Transverse colon (tissue), 4 donors: ENCODE data around the gene JCAD. TPM values are rescaled to one million over a fixed set of nuclear protein-coding genes. Genes with fewer than 3 reads are reported as not detected.

Experiments used
- DNase-seq: peaks from one replicate; pipeline ENCODE4 v3.0.0-alpha.2; 2019
- H3K27ac ChIP-seq, 4 donors: fragments of 200-600 bp; sonication (generic); 2 replicates each; pipeline ENCODE4 v1.5.1; 2016 to 2018; ENCODE audit warnings: inconsistent platforms in 4 of 4
- H3K27me3 ChIP-seq: fragments of 200-600 bp; sonication (generic); 2 replicates; pipeline ENCODE4 v1.5.1; 2017; ENCODE audit warnings: inconsistent platforms
- H3K36me3 ChIP-seq, 4 donors: fragments of 200-600 bp; sonication (generic); 2 replicates each; pipeline ENCODE4 v1.5.1; 2017 to 2019; ENCODE audit warnings: inconsistent platforms in 4 of 4
- H3K4me1 ChIP-seq, 4 donors: fragments of 200-600 bp; sonication (generic); 2 replicates each; pipeline ENCODE4 v1.5.1; 2017 to 2020; ENCODE audit warnings: inconsistent platforms in 4 of 4
- H3K4me3 ChIP-seq, 4 donors: fragments of 200-600 bp; sonication (generic); 1 replicate in 1 of 4; 2 replicates in 3 of 4; pipeline versions ENCODE4 v1.5.1 to v1.6.1; 2017 to 2019; ENCODE audit warnings: inconsistent platforms in 4 of 4
- H3K9me3 ChIP-seq, 2 donors: fragments of 200-600 bp; sonication (generic); 2 replicates each; pipeline ENCODE4 v1.5.1; 2017 to 2019; ENCODE audit warnings: inconsistent platforms in 2 of 2
- CTCF ChIP-seq, 5 experiments: fragments of 200-600 bp in 3 of 5; fragments of 450-650 bp in 2 of 5; sonication (generic) in 3 of 5; IDR thresholded peaks; 1 replicate in 2 of 5; 2 replicates in 3 of 5; pipeline ENCODE4 v1.5.1; 2016 to 2017; ENCODE audit warnings: antibody characterized with exemption in 5 of 5, inconsistent platforms in 3 of 5, mild to moderate bottlenecking in 2 of 5, moderate library complexity in 1 of 5
- EP300 ChIP-seq: sonication (generic); formaldehyde crosslinking; IDR thresholded peaks from one replicate; pipeline ENCODE4 v1.6.1; 2017; ENCODE audit warnings: antibody characterized with exemption, low read depth
- POLR2A ChIP-seq: fragments of 450-650 bp; IDR thresholded peaks from one replicate; pipeline ENCODE4 v1.6.1; 2016; ENCODE audit warnings: antibody characterized with exemption, mild to moderate bottlenecking, moderate library complexity
- POLR2AphosphoS5 ChIP-seq, 3 donors: sonication (generic); formaldehyde crosslinking; IDR thresholded peaks; one replicate each; pipeline ENCODE4 v1.6.1; 2016; ENCODE audit warnings: antibody characterized with exemption in 3 of 3
- WGBS, 2 donors: methylation state at CpG; one replicate each; pipeline ENCODE4 v1.1.5; 2018; ENCODE audit warnings: low coverage in 1 of 2; 5-methylcytosine and 5-hydroxymethylcytosine counted together
- in situ Hi-C, 4 donors: fragments of 200-750 bp; cut with MboI; loops; one replicate each; pipeline versions ENCODE4 v1.15.0 to v1.15.1; 2017; ENCODE audit warnings: low sequenced_read_pairs in 3 of 4, low pct_ligation_motif_present in 1 of 4, low pct_unique_long_range_greater_than_20kb in 1 of 4
- intact Hi-C: fragments of 100-400 bp; cut with DNase I; formaldehyde crosslinking; loops from one replicate; pipeline ENCODE4 v1.15.1; 2023; ENCODE audit warnings: low total_unique reads
- total RNA-seq, 4 donors: library from RNA; depleted of rRNA; stranded (reverse); fragments of >200 nt; gene quantifications; one replicate each; pipeline ENCODE4 v1.1.0, GENCODE V29; 2016

The JCAD gene
- total RNA-seq, 4 donors from 2014 or later, result 13.0 to 40.8 (median 19.9) TPM

GRCh38 chr10:30039988-30040387 lies 19.4 kb downstream of the JCAD start:
- Histone ChIP-seq H3K4me1 (peaks cover 0 to 5% (median 0%) of the 10 kb centered on the region in 4 donors), H3K27ac (no peak overlapping the region), H3K9me3 (no peaks in the 10 kb centered on the region), H3K36me3 (no peaks in the 10 kb centered on the region), H3K27me3 (no peaks in the 10 kb centered on the region), H3K4me3 (no peak overlapping the region)
- WGBS, 2 donors, result 88 to 90% methylated on average over 8 of the region's 8 CpGs
- no peak for DNase-seq
- intact Hi-C loops, result no loop called here
- in situ Hi-C loops, result no loop called here
- no peak for TF ChIP-seq POLR2AphosphoS5 (IDR thresholded peaks at IDR 0.05)
- TF ChIP-seq EP300, result no peak
- no peak for TF ChIP-seq CTCF (IDR thresholded peaks at IDR 0.05)
- no peak for TF ChIP-seq POLR2A

GRCh38 chr10:30039567-30039966 lies 19.8 kb downstream of the JCAD start:
- Histone ChIP-seq H3K4me3 (no peak overlapping the region), H3K9me3 (no peaks in the 10 kb centered on the region), H3K4me1 (peaks cover 0 to 5% (median 0%) of the 10 kb centered on the region in 4 donors), H3K27me3 (no peaks in the 10 kb centered on the region), H3K36me3 (no peaks in the 10 kb centered on the region), H3K27ac (no peak overlapping the region)
- TF ChIP-seq CTCF (IDR thresholded peaks at IDR 0.05), result no peak
- no peak for TF ChIP-seq POLR2AphosphoS5 (IDR thresholded peaks at IDR 0.05)
- TF ChIP-seq EP300, result no peak
- TF ChIP-seq POLR2A, result no peak
- DNase-seq, result no peak
- 81% methylated on average over 14 of the region's 14 CpGs; no CpG with 5 or more reads in 1 of the 2 donors for WGBS, 2 donors
- intact Hi-C loops, result no loop called here
- in situ Hi-C loops, result no loop called here

- peaks cover 0 to 5% (median 0%) of the 10 kb centered on the region in 4 donors for H3K4me1 ChIP-seq
- no peak for DNase-seq
- no peaks in the 10 kb centered on the region for H3K9me3 ChIP-seq
- no peak overlapping the region for H3K4me3 ChIP-seq
- H3K27me3 ChIP-seq, result no peaks in the 10 kb centered on the region
- H3K36me3 ChIP-seq, result no peaks in the 10 kb centered on the region
- 47 to 73% methylated on average over 3 to 12 of the region's 12 CpGs for WGBS, 2 donors
- TF ChIP-seq EP300 (no peak), CTCF (IDR thresholded peaks at IDR 0.05) (no peak), POLR2AphosphoS5 (IDR thresholded peaks at IDR 0.05) (no peak), POLR2A (no peak)
- no peak overlapping the region for H3K27ac ChIP-seq
- in situ Hi-C loops (no loop called here), intact Hi-C loops (no loop called here)
Measured at GRCh38 chr10:30038781-30039536, 20.4 kb downstream of the JCAD start.

- Histone ChIP-seq H3K4me1 (peaks cover 0 to 5% (median 1%) of the 10 kb centered on the region in 4 donors), H3K4me3 (no peak overlapping the region), H3K9me3 (no peaks in the 10 kb centered on the region), H3K27ac (no peak overlapping the region), H3K27me3 (no peaks in the 10 kb centered on the region), H3K36me3 (no peaks in the 10 kb centered on the region)
- no peak for DNase-seq
- TF ChIP-seq CTCF (IDR thresholded peaks at IDR 0.05) (no peak), POLR2AphosphoS5 (IDR thresholded peaks at IDR 0.05) (no peak), POLR2A (no peak), EP300 (no peak)
- intact Hi-C loops, result no loop called here
- 66 to 71% methylated on average over 5 to 10 of the region's 10 CpGs for WGBS, 2 donors
- in situ Hi-C loops, result no loop called here
Measured at GRCh38 chr10:30037620-30038336, 21.6 kb downstream of the JCAD start.
